Mammary epithelial cell (primary cell): Measurements from ENCODE around the gene RGS17.

Experiments
- CTCF ChIP-seq, 2 donors: IDR thresholded peaks in 1 of 2; conservative IDR thresholded peaks in 1 of 2; 2 replicates each; pipeline ENCODE4 v1.5.1; 2011 to 2012; ENCODE audit warnings: inconsistent platforms in 2 of 2, low read length in 2 of 2, mild to moderate bottlenecking in 2 of 2, control low read depth in 1 of 2, low read depth in 1 of 2; ENCODE audit not compliant: insufficient read depth in 1 of 2; ENCODE audit errors: extremely low read depth in 1 of 2
- EZH2 ChIP-seq: IDR thresholded peaks from 2 replicates; pipeline ENCODE4 v1.6.1; 2012; ENCODE audit warnings: low read length, inconsistent platforms, borderline replicate concordance

- TF ChIP-seq CTCF (conservative IDR thresholded peaks at IDR 0.05 in 1 of 2, IDR thresholded peaks at IDR 0.05 in 1 of 2; ENCODE audit: extremely low read depth in 1 of 2, insufficient read depth in 1 of 2, low read depth in 1 of 2, low read length in 2 of 2) (no peak), EZH2 (no peak)
Measured at GRCh38 chr6:153024709-153025017, 106.4 kb downstream of the RGS17 start.
